ENCODE data around the gene C9orf85. TPM values are rescaled to one million over a fixed set of nuclear protein-coding genes. Genes with fewer than 3 reads are reported as not detected.
A peak's percentile ranks its signal among the peaks of the same experiment; 100 is the strongest.

C9orf85 gene
- total and polyA plus RNA-seq, 2 of the 4 experiments (the other 2 are of a cell fraction) = 4.3 to 8.4 TPM

GRCh38 chr9:71909887-71910649, 1.4 kb upstream of the C9orf85 start:
- Histone ChIP-seq H3K4ac (ENCODE audit: low read depth, low read length) (peak overlapping the region; percentile 67), H4K5ac (ENCODE audit: low read depth, low read length) (peak overlapping the region; percentile 39; the same call in 1 of the 2 replicates), H2BK120ac (ENCODE audit: low read depth, low read length) (peak overlapping the region; percentile 48; the same call in 1 of the 2 replicates), H2AK9ac (replicated peaks; ENCODE audit: low read depth, low read length, poor library complexity) (peak overlapping the region; percentile 84), H2AFZ (replicated peaks; ENCODE audit: low read length, poor library complexity) (peak overlapping the region; percentile 95), H3K27me3 (ENCODE audit: control insufficient read depth, insufficient read depth, low read length) (no peaks in the 10 kb centered on the region), H3K14ac (replicated peaks; ENCODE audit: low read depth, low read length) (peak overlapping the region; percentile 80; the same call in 1 of the 2 replicates), H3K4me3 (ENCODE audit: insufficient read depth, low read depth, low read length) (peak overlapping the region; percentile 63), H2BK5ac (ENCODE audit: low read depth, low read length, poor library complexity, severe bottlenecking) (peak overlapping the region; percentile 79), H2BK20ac (ENCODE audit: low read depth, low read length) (0 out of 2 replicates have a peak overlapping the region, but pooled peaks have one; percentile 15), H3K36me3 (ENCODE audit: control insufficient read depth, insufficient read depth, low read length) (no peaks in the 10 kb centered on the region), H3K4me1 (ENCODE audit: control insufficient read depth, insufficient read depth, low read length) (peaks cover 2% of the 10 kb centered on the region; the same call in 1 of the 2 replicates), H4K91ac (ENCODE audit: insufficient read depth, low read depth, low read length) (no peak overlapping the region; the same call in 1 of the 2 replicates), H4K8ac (ENCODE audit: low read depth in 2 of 2, low read length in 2 of 2) (peak overlapping the region in 1 of 2 experiments; percentile 27; a peak in 2 of 4 replicates), H3K23ac (ENCODE audit: low read depth, low read length) (peak overlapping the region; percentile 99), H3K18ac (ENCODE audit: low read depth, low read length) (peak overlapping the region; percentile 58), H3K27ac (ENCODE audit: insufficient read depth, low read length) (peak overlapping the region; percentile 88), H3K9me1 (ENCODE audit: insufficient read depth, low read length) (no peaks in the 10 kb centered on the region), H3K4me2 (ENCODE audit: low read depth, low read length) (peak overlapping the region; percentile 56), H3K79me1 (ENCODE audit: low read depth in 1 of 2, low read length in 2 of 2) (peaks cover 8 to 54% of the 10 kb centered on the region in 2 experiments; a peak in 2 of 4 replicates), H3K9me3 (ENCODE audit: control insufficient read depth, insufficient read depth, low read length) (no peaks in the 10 kb centered on the region), H2BK15ac (ENCODE audit: low read depth, low read length) (no peak overlapping the region), H3K9ac (ENCODE audit: low read depth, low read length) (peak overlapping the region; percentile 60), H2AK5ac (ENCODE audit: low read depth, low read length) (no peak overlapping the region), H4K20me1 (ENCODE audit: insufficient read depth, low read length) (peaks cover 24% of the 10 kb centered on the region), H3K56ac (ENCODE audit: extremely low read depth, insufficient read depth, low read length) (peak overlapping the region; percentile 66; the same call in 1 of the 2 replicates)
- in situ Hi-C loops (cut with MboI; ENCODE audit: low sequenced_read_pairs) (no loop called here), intact Hi-C loops (cut with micrococcal nuclease) (loop anchor here (1.0 to 5.0 kb wide), 3 partner anchors 37 to 228 kb away; no protein-coding TSS in a partner anchor), dilution Hi-C loops (cut with HindIII; ENCODE audit: low sequenced_read_pairs, unreplicated experiment) (no loop called here)
- 3% methylated on average over 13 of the region's 47 CpGs; no CpG with 5 or more reads in 1 of the 2 experiments for WGBS, 2 experiments (ENCODE audit: extremely low coverage in 2 of 2, insufficient read length in 1 of 2)
- TF ChIP-seq CEBPB (IDR thresholded peaks at IDR 0.05; ENCODE audit: low read depth, low read length) (no peak), RFX5 (IDR thresholded peaks at IDR 0.05; ENCODE audit: low read depth, low read length) (no peak), MAZ (IDR thresholded peaks at IDR 0.05; ENCODE audit: borderline replicate concordance, low read depth, low read length) (no peak), NFE2L2 (IDR thresholded peaks at IDR 0.05; ENCODE audit: low read depth, low read length) (no peak), POLR2A (IDR thresholded peaks at IDR 0.05; ENCODE audit: low read depth, low read length) (no peak), BHLHE40 (IDR thresholded peaks at IDR 0.05; ENCODE audit: low read depth, low read length) (no peak), RAD21 (IDR thresholded peaks at IDR 0.05; ENCODE audit: low read length) (no peak)
- TF ChIP-seq, protein P1, sequence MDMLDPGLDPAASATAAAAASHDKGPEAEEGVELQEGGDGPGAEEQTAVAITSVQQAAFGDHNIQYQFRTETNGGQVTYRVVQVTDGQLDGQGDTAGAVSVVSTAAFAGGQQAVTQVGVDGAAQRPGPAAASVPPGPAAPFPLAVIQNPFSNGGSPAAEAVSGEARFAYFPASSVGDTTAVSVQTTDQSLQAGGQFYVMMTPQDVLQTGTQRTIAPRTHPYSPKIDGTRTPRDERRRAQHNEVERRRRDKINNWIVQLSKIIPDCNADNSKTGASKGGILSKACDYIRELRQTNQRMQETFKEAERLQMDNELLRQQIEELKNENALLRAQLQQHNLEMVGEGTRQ (IDR thresholded peaks at IDR 0.05; ENCODE audit: low read depth, low read length) = no peak
- ChIA-PET CTCF (no interaction called here), POLR2A (ENCODE audit: unreplicated experiment) (no interaction called here)
- ATAC-seq (ENCODE audit: low read depth) (peak; percentile 7), DNase-seq (peak; percentile 20)
- BruUV-seq (replicated peaks) = no TSS peak
